Measurements from ENCODE around the gene ELK4.

The ELK4 gene

DNA sequence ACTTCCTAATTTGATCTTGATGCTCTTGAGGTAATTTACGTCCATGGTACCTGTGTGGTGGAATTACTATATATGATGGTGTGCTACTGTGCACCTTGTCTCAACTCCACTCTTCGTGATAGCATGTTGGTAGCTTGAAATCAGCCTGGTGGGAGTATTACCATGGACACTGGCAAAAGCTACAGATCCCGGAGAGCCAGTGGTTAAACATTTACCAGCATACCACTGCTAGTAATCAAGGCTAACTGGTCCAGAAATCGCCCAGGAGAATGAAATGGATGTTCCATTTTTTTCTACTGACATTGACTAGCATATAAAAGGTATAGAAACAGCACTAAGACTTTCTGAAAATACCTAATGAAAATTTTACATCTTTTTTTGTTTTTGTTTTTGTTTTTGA is 30.6 kb downstream of the ELK4 start:
- no peak overlapping the region for H3K4me3 ChIP-seq (ENCODE audit: low read depth, low read length)
- in situ Hi-C loops (cut with HindIII; ENCODE audit: low sequenced_read_pairs): no loop called here
- DNase-seq (ENCODE audit: low read depth): no peak
- no peak for TF ChIP-seq CTCF (IDR thresholded peaks at IDR 0.05; ENCODE audit: low read depth, low read length, missing control alignments)

DNA sequence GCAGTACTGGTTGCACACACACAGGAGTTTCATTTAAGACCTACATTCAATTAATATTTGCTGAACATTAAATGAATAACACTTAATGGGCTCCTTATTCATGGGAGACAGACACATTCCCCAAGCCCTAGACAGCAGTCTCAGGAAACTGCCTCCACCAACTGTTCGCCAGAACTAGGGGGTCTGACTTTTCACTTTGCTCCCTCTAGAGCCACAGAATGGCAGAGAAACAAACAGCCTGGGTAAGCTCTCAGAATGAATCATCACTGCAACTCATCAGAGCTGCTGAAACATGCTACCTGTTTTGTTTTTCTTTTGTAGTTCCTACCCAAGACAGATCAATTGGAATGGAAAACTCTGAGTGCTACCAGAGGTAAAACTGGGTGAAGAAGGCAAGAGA is 31.7 kb downstream of the ELK4 start:
- peak overlapping the region; percentile 5 for H3K4me3 ChIP-seq (ENCODE audit: low read depth, low read length)
- peak; percentile 62 for DNase-seq (ENCODE audit: low read depth)
- in situ Hi-C loops (cut with HindIII; ENCODE audit: low sequenced_read_pairs): no loop called here
- peak; percentile 54 for TF ChIP-seq CTCF (IDR thresholded peaks at IDR 0.05; ENCODE audit: low read depth, low read length, missing control alignments)

- peak overlapping the region; percentile 5 for H3K4me3 ChIP-seq (ENCODE audit: low read depth, low read length)
- DNase-seq (ENCODE audit: low read depth): no peak
- TF ChIP-seq CTCF (IDR thresholded peaks at IDR 0.05; ENCODE audit: low read depth, low read length, missing control alignments): no peak
- in situ Hi-C loops (cut with HindIII; ENCODE audit: low sequenced_read_pairs): no loop called here
These were observed 32.2 kb downstream of the ELK4 start for GRCh38 chr1:205599669-205600042.

- DNase-seq (ENCODE audit: low read depth): peak; percentile 98
- TF ChIP-seq CTCF (IDR thresholded peaks at IDR 0.05; ENCODE audit: low read depth, low read length, missing control alignments): no peak
- H3K4me3 ChIP-seq (ENCODE audit: low read depth, low read length): peak overlapping the region; percentile 5
- in situ Hi-C loops (cut with HindIII; ENCODE audit: low sequenced_read_pairs): no loop called here
These were observed 32.8 kb downstream of the ELK4 start for GRCh38 chr1:205598841-205599668.

DNA sequence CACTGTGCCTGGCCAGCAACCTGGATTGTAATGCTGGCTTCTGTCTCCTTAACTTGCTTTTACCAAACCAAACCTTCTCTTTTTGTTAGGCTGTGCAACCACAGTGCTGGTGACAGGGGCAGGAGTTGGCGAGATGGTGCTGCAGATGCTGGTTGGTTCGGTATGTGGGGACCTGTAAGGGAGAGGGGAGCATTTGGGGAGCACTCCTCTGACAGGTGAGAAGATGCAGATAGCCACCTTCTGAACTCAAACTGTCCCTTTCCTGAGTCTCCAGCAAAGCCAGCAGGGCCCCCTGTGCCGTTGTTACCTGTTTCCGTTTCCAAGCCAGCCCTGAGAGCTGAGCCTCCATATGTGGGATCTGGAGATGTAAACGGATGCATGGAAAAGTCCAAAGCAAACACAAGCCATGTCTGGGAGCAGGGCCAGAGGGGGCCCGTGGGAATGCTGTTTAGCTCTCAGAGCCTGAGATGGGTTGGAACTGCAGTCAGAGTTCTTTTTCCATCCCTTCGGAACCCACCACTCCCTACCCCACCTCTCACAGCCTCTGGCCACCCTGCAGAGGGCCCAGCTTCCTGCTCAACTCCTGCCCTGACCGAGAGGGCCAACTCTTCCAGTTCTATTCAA is 34.0 kb downstream of the ELK4 start:
- in situ Hi-C loops (cut with HindIII; ENCODE audit: low sequenced_read_pairs): no loop called here

GRCh38 chr1:205596876-205597275 is 34.9 kb downstream of the ELK4 start:
- H3K4me3 ChIP-seq (ENCODE audit: low read depth, low read length): no peak overlapping the region
- in situ Hi-C loops (cut with HindIII; ENCODE audit: low sequenced_read_pairs): no loop called here
- no peak for TF ChIP-seq CTCF (IDR thresholded peaks at IDR 0.05; ENCODE audit: low read depth, low read length, missing control alignments)
- DNase-seq (ENCODE audit: low read depth): no peak

More for the DNA sequence above, 34.0 kb downstream of the ELK4 start:
- no peak overlapping the region for H3K4me3 ChIP-seq (ENCODE audit: low read depth, low read length)
- peak; percentile 40 for DNase-seq (ENCODE audit: low read depth)
- no peak for TF ChIP-seq CTCF (IDR thresholded peaks at IDR 0.05; ENCODE audit: low read depth, low read length, missing control alignments)
